Type B pancreatic cell (in vitro differentiated cells): ENCODE data around the gene FAM32A. TPM values are rescaled to one million over a fixed set of nuclear protein-coding genes. Genes with fewer than 3 reads are reported as not detected.
A peak's percentile ranks its signal among the peaks of the same experiment; 100 is the strongest.

Experiments used
- DNase-seq: peaks from one replicate; pipeline ENCODE4 v3.0.0; 2021; ENCODE audit warnings: mixed read lengths; ENCODE audit not compliant: unreplicated experiment; ENCODE audit errors: extremely low spot score
- H3K27ac Mint-ChIP-seq: 2 replicates; pipeline ENCODE4 v1.8.0; 2021; ENCODE audit warnings: mild to moderate bottlenecking, mixed read lengths
- H3K27me3 Mint-ChIP-seq: 2 replicates; pipeline ENCODE4 v1.8.0; 2021; ENCODE audit warnings: mixed read lengths
- H3K36me3 Mint-ChIP-seq: 2 replicates; pipeline ENCODE4 v1.8.0; 2021; ENCODE audit warnings: mixed read lengths
- H3K4me1 Mint-ChIP-seq: one replicate; pipeline ENCODE4 v1.8.0; 2021; ENCODE audit warnings: mixed read lengths; ENCODE audit not compliant: unreplicated experiment
- H3K4me3 Mint-ChIP-seq: 2 replicates; pipeline ENCODE4 v1.8.0; 2021; ENCODE audit warnings: mild to moderate bottlenecking, mixed read lengths
- H3K9me3 Mint-ChIP-seq: 2 replicates; pipeline ENCODE4 v1.8.0; 2021; ENCODE audit warnings: mixed read lengths
- CTCF ChIP-seq: fragments of 200-600 bp; sonication (generic); conservative IDR thresholded peaks from 2 replicates; pipeline ENCODE4 v1.5.0; 2021; ENCODE audit warnings: antibody characterized with exemption, mild to moderate bottlenecking
- total RNA-seq: library from RNA; stranded (reverse); gene quantifications from 2 replicates; pipeline ENCODE4 v1.2.1, GENCODE V29; 2021; ENCODE audit warnings: low replicate concordance

The FAM32A gene
- total RNA-seq, 1 donor from 2014 or later: 89.0 TPM

GRCh38 chr19:16199275-16199932 is 14.2 kb downstream of the FAM32A start:
- Mint-ChIP-seq H3K4me3 (peak overlapping the region; percentile 87), H3K27me3 (no peaks in the 10 kb centered on the region), H3K27ac (peak overlapping the region; percentile 39), H3K4me1 (peaks cover 22% of the 10 kb centered on the region), H3K36me3 (peaks cover 5% of the 10 kb centered on the region), H3K9me3 (no peaks in the 10 kb centered on the region)
- DNase-seq: no peak
- TF ChIP-seq CTCF: no peak

GRCh38 chr19:16200038-16201010 is 15.1 kb downstream of the FAM32A start:
- Mint-ChIP-seq H3K9me3 (no peaks in the 10 kb centered on the region), H3K36me3 (peaks cover 5% of the 10 kb centered on the region), H3K4me3 (peak overlapping the region; percentile 77), H3K27me3 (no peaks in the 10 kb centered on the region), H3K4me1 (peaks cover 22% of the 10 kb centered on the region), H3K27ac (peak overlapping the region; percentile 39)
- no peak for TF ChIP-seq CTCF
- no peak for DNase-seq

GRCh38 chr19:16201011-16201391 is 15.8 kb downstream of the FAM32A start:
- Mint-ChIP-seq H3K4me1 (peaks cover 20% of the 10 kb centered on the region), H3K4me3 (peak overlapping the region; percentile 77), H3K27ac (no peak overlapping the region), H3K27me3 (no peaks in the 10 kb centered on the region), H3K36me3 (peaks cover 5% of the 10 kb centered on the region), H3K9me3 (no peaks in the 10 kb centered on the region)
- no peak for DNase-seq
- TF ChIP-seq CTCF: no peak

- no peak for DNase-seq
- Mint-ChIP-seq H3K36me3 (peaks cover 5% of the 10 kb centered on the region), H3K9me3 (no peaks in the 10 kb centered on the region), H3K4me1 (peaks cover 10% of the 10 kb centered on the region), H3K27ac (no peak overlapping the region), H3K4me3 (peak overlapping the region; percentile 11), H3K27me3 (no peaks in the 10 kb centered on the region)
- TF ChIP-seq CTCF: no peak
Observed at GRCh38 chr19:16202320-16203255, 17.4 kb downstream of the FAM32A start.
